Middle frontal gyrus (tissue), 1 donor: Measurements from ENCODE around the gene HNRNPA1L2.
"Not testable (repeated sequence)": the region's sequence is repeated elsewhere in the genome, so short reads cannot be mapped to it uniquely, and the experiment has no call there.

Experiments
- DNase-seq: peaks from one replicate; pipeline ENCODE4 v3.0.0-alpha.2; 2015; ENCODE audit warnings: low spot score; ENCODE audit errors: extremely low spot score

Gene HNRNPA1L2

DNA sequence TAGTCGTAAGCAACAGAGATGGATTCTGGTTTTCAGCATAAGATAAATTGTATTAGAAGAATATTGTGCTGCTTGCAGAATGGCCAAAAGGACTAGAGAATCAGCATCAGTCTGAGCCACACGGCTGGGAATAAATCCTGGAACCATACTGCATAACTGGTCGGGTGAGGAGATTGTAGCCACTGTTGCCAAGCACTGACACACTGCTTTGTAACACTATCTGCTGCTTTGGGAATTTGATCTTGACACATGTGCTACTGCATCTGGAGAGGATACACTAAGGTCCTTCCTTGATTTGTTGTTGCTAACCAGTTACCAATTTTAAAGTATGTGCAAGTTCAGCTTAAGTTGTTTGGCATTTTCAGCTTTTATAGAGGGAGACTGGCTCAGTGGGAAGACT, 1.9 kb downstream of the HNRNPA1L2 start:
- no peak for DNase-seq

DNA sequence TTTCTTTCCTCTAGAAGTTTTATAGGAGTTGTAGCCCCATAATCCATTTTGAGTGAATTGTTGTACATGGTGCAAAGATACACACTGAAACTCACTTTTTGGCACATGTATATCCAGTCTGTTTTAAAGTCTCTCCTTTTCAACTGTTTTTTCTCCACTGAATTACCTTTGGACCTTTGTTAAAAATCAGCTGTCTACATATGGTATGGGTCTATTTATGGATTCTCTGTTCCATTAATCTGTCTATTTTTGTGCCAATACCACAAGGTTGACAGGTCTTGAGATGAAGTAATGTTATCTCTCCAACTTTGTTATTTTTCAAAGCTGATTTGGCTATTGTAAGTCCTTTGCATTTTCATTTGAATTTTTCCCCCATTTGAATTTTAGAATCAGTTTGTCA, 4.7 kb downstream of the HNRNPA1L2 start:
- no peak for DNase-seq

DNA sequence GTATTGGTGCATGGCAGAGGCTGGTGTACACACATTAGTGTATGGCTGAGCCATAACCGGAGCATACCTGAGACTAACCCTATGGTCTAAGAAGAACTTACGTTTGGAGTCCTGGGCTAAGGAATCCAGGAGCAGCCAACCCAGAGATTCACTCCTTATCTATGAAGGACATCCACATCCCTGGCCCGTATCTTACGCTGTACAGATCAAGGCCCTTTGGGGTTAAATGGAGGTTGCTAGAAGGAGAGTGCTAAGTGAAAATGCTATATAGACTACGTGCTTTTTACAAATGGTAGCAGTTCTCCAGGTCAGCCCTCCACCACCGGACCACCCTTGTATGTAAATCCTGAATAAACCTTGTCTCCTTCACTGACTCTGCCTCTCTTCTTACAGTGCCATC, 8.5 kb downstream of the HNRNPA1L2 start:
- DNase-seq = no peak

DNA sequence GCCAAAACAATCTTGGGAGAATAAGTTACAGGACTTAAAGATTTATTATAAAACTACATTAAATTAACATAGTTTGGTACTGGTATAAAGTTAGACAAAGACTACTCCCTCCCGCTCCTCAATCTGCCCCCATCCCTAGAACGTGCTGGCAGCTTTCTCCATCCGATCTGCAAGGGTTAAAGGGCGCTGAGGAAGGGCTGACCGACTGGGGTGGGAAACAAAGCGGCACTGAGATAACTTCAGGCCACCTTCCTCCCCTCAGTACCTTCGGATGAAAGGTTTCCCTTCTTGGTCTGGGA, 9.6 kb downstream of the HNRNPA1L2 start:
- DNase-seq = no peak

DNA sequence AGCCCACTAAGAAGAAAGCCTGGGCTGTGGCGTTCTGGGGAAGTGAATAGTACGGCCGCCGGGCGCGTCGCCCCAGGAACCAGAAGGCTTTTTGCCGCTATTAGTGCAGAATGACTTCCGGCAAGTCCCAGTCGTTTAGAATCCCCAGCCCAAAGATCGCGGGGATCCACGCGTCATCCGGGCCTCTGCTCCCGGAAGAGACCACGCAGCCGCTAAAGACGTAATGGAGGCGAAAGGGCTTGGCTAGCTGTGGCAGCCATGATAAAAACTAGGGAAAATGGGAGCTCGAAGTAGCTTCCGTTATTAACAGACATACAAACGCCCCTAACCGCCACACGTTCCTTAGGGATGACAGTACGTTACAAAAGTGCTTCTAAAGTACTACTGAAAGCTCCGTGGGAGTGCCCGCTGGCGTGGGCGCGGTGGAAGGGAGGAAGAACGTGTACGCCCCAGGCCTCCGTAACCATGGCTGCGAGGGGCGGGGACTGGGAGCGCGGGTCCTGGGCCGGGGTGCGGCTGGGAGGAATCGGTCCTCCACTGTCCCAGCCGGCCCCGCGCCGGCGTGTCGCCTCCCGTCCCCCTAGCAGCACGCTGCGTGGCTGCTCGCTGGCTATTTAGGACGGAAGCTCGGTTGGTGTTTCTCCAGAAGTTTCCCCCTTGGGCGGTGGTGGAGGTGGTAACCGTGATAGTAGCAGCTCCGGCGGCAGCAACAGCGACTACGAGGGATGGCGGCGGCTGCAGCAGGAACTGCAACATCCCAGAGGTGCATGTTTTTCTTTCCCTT, 10.2 kb downstream of the HNRNPA1L2 start, which contains the start of gene SUGT1:
Gene SUGT1, plus strand, starts transcription at position 641 of the 784 bp plus-strand sequence. Its CDS starts 85 bp downstream, at position 726.
- DNase-seq = peak; percentile 98

DNA sequence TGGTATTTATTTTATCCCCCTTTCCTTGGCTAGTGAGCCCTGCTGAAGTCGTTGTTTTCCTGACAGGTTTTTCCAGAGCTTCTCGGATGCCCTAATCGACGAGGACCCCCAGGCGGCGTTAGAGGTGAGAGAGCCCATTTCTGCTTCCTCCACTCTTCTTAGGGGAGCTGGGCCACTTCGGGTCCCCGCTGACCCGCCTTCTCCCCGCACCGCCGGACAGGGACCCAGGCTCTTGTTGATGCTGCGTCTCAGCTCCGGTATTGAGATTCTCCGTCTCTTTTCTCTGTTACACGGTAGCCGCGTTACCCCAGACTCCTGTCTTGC, 10.7 kb downstream of the HNRNPA1L2 start:
- DNase-seq = no peak

DNA sequence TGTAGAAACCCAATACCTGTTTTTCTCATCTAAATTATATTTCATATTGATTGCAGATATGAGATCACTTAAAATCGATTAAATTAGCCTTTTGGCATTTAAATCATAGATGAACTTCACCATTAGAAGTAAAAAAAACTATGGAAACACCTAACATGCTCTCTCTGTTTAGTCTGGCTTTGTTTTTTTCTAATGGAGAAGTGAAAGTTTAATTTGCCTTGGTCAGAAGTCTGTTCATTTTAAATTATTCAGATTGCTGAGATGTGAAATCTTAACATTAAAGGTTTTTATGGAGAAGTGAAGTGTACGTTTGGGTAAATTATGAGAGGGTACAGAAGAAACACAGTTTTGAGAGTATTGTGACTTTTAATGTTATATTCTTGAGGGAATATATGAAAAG, 17.1 kb downstream of the HNRNPA1L2 start:
- no peak for DNase-seq

DNA sequence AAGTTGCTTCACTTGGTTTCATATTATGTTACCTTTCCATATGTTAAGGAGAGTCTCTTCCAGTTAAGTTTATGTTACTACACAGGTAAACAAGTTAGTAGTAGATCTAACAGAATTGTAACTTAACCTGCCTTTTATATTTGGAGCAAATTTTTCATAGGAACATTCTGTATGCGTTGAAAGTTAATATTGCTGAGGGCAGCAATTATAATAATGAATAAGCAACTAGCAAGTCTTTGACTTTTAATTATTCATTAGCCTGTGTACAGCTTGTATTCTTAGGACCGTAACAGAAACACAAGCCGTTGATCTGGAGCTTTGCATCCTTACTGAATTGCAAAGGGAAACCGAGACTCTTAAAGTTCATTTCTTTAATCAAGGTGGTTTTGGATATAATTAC, 22.0 kb downstream of the HNRNPA1L2 start:
- no peak for DNase-seq

DNA sequence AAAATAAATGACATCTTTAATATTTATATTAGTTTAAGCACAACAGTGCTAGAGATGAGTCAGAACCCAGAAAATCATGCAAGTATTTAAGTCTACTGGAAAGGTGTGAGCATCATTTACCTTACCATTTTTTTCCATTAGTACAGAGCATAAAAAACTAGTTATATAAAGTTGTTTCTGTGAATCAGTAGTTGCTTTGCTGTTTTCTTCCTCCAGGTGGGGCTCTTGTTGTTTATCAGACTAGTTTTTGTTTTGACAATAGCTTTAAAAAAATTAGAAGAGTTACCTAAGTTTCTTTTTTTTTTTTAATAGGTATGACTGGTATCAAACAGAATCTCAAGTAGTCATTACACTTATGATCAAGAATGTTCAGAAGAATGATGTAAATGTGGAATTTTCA, 23.1 kb downstream of the HNRNPA1L2 start:
- peak; percentile 24 for DNase-seq

DNA sequence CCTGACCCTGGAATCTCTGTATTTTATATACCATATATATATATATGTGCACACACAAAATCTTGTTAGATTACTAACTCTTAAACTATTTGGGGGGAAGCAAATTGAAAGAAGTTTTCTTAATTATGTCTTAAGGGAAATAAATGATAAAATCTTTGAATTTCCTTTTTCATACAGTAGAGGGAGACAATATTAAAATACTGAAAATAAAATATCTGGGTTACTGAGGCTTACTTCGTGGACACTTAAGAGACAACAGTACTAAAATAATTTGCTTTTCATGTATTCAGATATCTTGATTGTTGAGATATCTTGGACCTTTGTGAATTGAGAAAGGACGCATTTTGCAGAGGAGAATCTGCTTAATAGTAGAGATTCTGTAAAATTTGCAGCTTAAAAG, 27.4 kb downstream of the HNRNPA1L2 start:
- DNase-seq = no peak

DNA sequence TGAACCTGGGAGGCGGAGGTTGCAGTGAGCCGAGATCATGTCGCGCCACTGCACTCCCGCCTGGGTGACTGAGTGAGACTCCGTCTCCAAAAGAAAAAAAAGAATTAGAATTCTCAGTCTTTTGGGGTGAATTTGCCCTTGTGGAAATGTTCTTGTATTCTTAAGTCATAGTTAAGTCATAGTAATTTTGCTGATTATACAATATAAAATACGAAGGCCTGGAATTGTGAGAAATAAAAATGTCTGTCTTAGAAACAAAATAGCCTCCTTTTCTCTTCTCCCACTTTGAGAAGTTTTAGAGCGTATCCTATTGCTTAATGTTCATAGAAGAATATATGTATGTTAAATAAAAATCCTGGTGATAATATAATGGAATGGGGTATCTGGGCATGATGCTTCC, 28.5 kb downstream of the HNRNPA1L2 start:
- no peak for DNase-seq

DNA sequence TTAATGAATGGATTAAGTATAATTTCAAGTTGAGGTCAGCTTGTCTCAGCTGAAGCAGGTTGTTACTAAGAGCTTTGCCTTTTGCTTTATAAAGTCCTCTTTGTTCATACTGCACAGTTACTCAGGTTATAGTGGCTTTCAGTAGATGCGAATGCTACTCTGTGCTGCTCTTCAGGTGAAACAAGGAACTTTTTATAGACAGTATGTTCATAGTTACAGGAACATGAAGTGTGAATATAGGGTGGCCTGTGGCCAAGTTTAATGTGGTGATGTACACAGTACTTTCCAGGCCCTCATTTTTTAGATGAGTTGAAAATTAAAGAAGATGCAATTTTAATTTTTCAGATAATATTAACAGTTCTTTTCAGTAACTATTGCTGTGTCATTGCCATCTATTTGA, 31.2 kb downstream of the HNRNPA1L2 start:
- DNase-seq = no peak

DNA sequence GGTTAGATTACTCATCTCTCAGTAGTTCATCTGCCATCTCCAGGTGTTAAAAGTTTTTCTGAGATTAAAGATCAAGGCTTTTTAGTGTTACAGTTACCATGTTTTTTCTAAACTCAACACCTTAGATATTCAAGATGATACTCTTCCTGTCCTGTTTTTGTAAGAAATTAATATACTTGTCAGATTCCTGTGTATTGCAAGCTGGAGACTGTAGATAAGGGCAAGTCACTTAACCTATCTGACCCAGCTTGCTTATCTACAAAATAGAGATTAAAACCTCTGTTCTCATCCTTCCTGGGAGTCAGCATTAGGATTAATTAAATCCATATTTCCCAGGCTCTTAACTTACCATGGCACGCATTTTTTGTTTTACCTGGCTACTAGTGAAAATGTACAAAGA, 35.6 kb downstream of the HNRNPA1L2 start:
- DNase-seq = no peak

DNA sequence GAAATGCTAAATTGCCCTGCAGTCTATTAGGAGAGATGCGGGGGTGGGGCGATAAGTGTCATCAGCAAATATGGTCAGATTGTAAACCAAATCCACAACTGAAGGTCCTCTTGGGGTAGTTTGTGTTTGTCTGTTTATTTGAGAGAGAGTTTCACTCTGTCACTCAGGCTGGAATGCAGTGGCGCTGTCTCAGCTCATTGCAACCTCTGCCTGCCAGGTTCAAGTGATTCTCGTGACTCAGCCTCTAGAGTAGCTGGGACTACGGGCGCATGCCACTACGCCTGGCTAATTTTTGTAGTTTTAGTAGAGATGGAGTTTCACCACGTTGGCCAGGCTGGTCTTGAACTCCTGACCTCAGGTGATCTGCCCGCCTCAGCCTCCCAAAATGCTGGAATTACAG, 43.6 kb downstream of the HNRNPA1L2 start:
- DNase-seq = not testable (repeated sequence)

DNA sequence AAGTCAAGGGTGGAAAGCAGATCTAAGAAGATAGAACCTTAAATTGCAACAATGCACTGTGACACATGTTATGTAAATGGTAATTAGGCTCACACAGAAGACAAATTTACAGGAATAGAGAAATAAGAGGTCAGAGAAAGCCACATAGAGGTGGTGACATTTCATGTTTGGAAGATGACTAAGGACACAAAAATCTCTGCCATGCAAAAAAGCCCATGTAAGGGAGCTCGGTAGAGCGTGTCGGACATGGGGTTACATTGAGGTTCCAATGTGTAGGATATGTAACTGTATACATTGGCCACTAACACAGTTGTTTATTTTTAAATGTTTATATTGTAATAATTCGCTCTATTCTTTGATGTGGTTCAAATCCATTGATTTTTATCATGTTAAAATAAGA, 44.1 kb downstream of the HNRNPA1L2 start:
- no peak for DNase-seq
